Measurements from ENCODE around the gene DHRS13. TPM values are rescaled to one million over a fixed set of nuclear protein-coding genes. Genes with fewer than 3 reads are reported as not detected.
"Not testable (repeated sequence)": the region's sequence is repeated elsewhere in the genome, so short reads cannot be mapped to it uniquely, and the experiment has no call there.

Gene DHRS13
- total and polyA plus RNA-seq, 2 donors (not counting 1 experiment from before 2014, with no cell fraction given): 11.9 to 28.1 TPM

- WGBS (ENCODE audit: insufficient coverage): no CpG with 5 or more reads among the region's 4 CpGs
- peaks cover 11 to 25% of the 10 kb centered on the region in 2 donors for H3K4me1 ChIP-seq (ENCODE audit: control insufficient read depth in 2 of 2, insufficient read depth in 2 of 2, low read length in 2 of 2)
- H3K36me3 ChIP-seq (replicated peaks in 1 of 2; ENCODE audit: control extremely low read depth in 1 of 2, control insufficient read depth in 1 of 2, extremely low read depth in 1 of 2, insufficient read depth in 2 of 2, low read length in 1 of 2): peaks cover 0 to 47% of the 10 kb centered on the region in 2 experiments
- Mint-ChIP-seq H3K27me3 (no peaks in the 10 kb centered on the region), H3K4me3 (no peak overlapping the region), H3K9me3 (ENCODE audit: insufficient read depth) (no peaks in the 10 kb centered on the region), H3K4me1 (peaks cover 23% of the 10 kb centered on the region), H3K27ac (no peak overlapping the region)
- DNase-seq (no peak), ATAC-seq (ENCODE audit: low read depth) (no peak)
- POLR2A ChIA-PET: no interaction called here
- H3K9me3 ChIP-seq (ENCODE audit: control extremely low read depth in 1 of 3, control insufficient read depth in 2 of 3, insufficient read depth in 1 of 3, low read length in 2 of 3): no peaks in the 10 kb centered on the region
- CTCF ChIA-PET: interaction anchor here (0.9 to 9.1 kb wide), 8 partner anchors 12 to 178 kb away, joined by 3 to 137 read pairs (median 12); partner anchors contain the start of genes NEK8 and TLCD1
- no peak overlapping the region for H3K4me2 ChIP-seq (replicated peaks; ENCODE audit: low read depth, low read length, poor library complexity, severe bottlenecking)
- H3K27ac ChIP-seq (ENCODE audit: low read length in 2 of 2): no peak overlapping the region
- no peaks in the 10 kb centered on the region for H4K20me1 ChIP-seq (ENCODE audit: control insufficient read depth, insufficient read depth, low read length, poor library complexity, severe bottlenecking)
- TF ChIP-seq CTCF (IDR thresholded peaks at IDR 0.05) (no peak), EZH2 (IDR thresholded peaks at IDR 0.05; ENCODE audit: borderline replicate concordance, insufficient read depth, low read depth, low read length, poor library complexity, severe bottlenecking) (no peak)
- H3K4me3 ChIP-seq (ENCODE audit: control extremely low read depth in 1 of 5, extremely low read depth in 1 of 5, insufficient read depth in 1 of 5, low read depth in 2 of 5, low read length in 4 of 5): no peak overlapping the region
- intact Hi-C loops (cut with micrococcal nuclease): loop anchor here (5.0 kb wide), 2 partner anchors 37 to 257 kb away; partner anchors contain the start of gene BLTP2
- H2AFZ ChIP-seq (ENCODE audit: insufficient read depth, low read depth, low read length, poor library complexity, severe bottlenecking): no peak overlapping the region
- H3K79me2 ChIP-seq (ENCODE audit: control insufficient read depth, insufficient read depth, low read length): peaks cover 24% of the 10 kb centered on the region
- H3K9ac ChIP-seq (ENCODE audit: low read length): no peak overlapping the region
- H3K27me3 ChIP-seq (replicated peaks in 1 of 4; ENCODE audit: control extremely low read depth in 1 of 4, control insufficient read depth in 3 of 4, insufficient read depth in 4 of 4, low read length in 3 of 4): no peaks in the 10 kb centered on the region
Measured at GRCh38 chr17:28904800-28905199, 1.9 kb upstream of the DHRS13 start.

GRCh38 chr17:28903546-28903841 lies 615 bp upstream of the DHRS13 start:
- H2AFZ ChIP-seq (ENCODE audit: insufficient read depth, low read depth, low read length, poor library complexity, severe bottlenecking); H3K9ac ChIP-seq (ENCODE audit: low read length); ATAC-seq (ENCODE audit: low read depth); POLR2A ChIA-PET; H3K27me3 Mint-ChIP-seq; DNase-seq; H4K20me1 ChIP-seq (ENCODE audit: control insufficient read depth, insufficient read depth, low read length, poor library complexity, severe bottlenecking); H3K9me3 ChIP-seq (ENCODE audit: control extremely low read depth in 1 of 3, control insufficient read depth in 2 of 3, insufficient read depth in 1 of 3, low read length in 2 of 3); H3K4me3 ChIP-seq (ENCODE audit: control extremely low read depth in 1 of 5, extremely low read depth in 1 of 5, insufficient read depth in 1 of 5, low read depth in 2 of 5, low read length in 4 of 5); H3K27me3 ChIP-seq (replicated peaks in 1 of 4; ENCODE audit: control extremely low read depth in 1 of 4, control insufficient read depth in 3 of 4, insufficient read depth in 4 of 4, low read length in 3 of 4); H3K9me3 Mint-ChIP-seq (ENCODE audit: insufficient read depth); H3K4me2 ChIP-seq (replicated peaks; ENCODE audit: low read depth, low read length, poor library complexity, severe bottlenecking): not testable (repeated sequence)
- Mint-ChIP-seq H3K4me3 (peak overlapping the region; percentile 88), H3K4me1 (peaks cover 31% of the 10 kb centered on the region), H3K27ac (peak overlapping the region; percentile 88)
- Histone ChIP-seq H3K36me3 (replicated peaks in 1 of 2; ENCODE audit: control extremely low read depth in 1 of 2, control insufficient read depth in 1 of 2, extremely low read depth in 1 of 2, insufficient read depth in 2 of 2, low read length in 1 of 2) (peaks cover 0 to 34% of the 10 kb centered on the region in 2 experiments), H3K4me1 (ENCODE audit: control insufficient read depth in 2 of 2, insufficient read depth in 2 of 2, low read length in 2 of 2) (peaks cover 13 to 27% of the 10 kb centered on the region in 2 donors), H3K27ac (ENCODE audit: low read length in 2 of 2) (peak overlapping the region in 1 of 2 donors; percentile 27), H3K79me2 (ENCODE audit: control insufficient read depth, insufficient read depth, low read length) (peaks cover 37% of the 10 kb centered on the region)
- intact Hi-C loops (cut with micrococcal nuclease): loop anchor here (1.0 to 5.0 kb wide), 8 partner anchors 15 to 256 kb away; partner anchors contain the start of genes BLTP2 and FAM222B
- CTCF ChIA-PET: interaction anchor here (0.6 to 9.1 kb wide), 14 partner anchors 10 to 181 kb away, joined by 3 to 137 read pairs (median 8); partner anchors contain the start of genes FAM222B, NEK8 and TLCD1
- WGBS (ENCODE audit: insufficient coverage): 83% methylated on average over 1 of the region's 5 CpGs
